ENCODE measurements around the gene AKAP8L.

AKAP8L gene

DNA sequence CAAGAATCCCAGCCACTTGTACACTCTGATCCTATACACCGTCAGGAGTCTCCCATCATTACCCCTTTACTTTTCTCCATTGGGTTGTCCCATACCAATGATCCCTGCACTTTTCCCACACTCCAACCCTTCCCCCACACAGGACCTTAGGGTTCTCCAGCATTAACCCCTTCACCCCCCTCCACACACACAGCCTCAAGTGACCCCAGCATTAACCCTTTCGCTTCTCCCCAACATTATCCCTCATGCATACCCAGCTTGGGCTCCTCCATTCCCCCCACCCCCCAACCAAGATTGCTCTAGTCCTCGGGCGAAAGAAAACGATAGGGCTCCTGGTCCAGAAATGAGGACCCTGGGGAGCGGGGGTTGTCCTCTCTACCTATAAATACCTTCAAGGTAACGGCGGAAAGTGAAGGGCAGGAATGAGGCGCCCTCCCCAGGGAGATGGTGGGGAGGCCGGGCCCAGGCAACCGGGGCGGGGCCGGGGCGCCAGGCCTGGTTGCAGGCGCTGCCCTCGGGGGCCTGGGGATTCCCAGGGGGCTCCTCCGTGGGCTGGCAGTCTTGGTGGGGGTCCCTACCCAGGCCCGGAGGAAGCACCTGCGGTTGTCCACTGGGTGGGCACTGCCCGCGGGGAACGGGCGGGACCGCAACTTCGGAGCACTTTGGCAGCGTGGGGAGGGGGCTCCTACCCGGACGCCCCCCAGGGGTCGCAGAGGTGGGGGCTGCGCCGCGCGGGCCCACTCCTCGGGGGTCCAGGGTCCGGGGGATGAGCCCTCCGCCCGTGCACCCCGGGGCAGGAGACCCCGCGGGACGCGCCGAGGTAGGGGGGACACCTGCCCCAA is 30.2 kb upstream of the AKAP8L start:
- DNase-seq (ENCODE audit: low spot score): no peak

DNA sequence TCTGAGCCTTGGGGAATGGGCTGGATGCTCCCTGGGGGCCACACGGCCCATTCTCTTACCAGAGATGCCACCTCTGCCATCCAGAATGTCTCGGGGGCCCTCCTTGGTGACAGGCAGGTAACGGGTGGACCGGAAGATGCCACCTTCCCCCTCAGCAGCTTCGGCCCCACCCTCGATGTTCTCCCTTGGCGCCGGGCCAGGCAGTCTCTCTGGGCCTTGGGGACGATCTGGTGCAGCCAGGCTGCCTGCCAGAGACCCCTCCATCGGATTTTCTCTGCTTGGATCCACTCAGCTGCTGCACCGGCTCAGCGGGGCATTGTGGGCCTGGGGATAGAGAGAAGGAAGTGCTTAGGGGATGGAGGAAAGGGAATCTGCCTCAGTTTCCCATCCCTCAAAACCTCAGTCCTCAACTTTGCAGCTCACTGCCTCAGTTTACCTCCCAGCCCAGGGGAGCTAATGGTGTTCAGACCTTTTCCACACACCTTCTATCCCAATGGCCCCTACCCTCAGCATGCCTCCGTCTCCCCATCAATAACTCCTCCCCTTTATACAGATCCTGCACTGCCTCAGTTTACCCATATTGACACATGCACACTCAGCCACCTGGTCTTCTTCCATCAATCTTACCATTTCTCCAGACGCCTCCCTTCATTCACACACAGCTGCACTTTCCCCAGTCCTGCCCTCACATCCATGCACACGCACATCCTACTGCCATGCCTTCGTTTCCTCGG is 29.4 kb upstream of the AKAP8L start:
- no peak for DNase-seq (ENCODE audit: low spot score)

DNA sequence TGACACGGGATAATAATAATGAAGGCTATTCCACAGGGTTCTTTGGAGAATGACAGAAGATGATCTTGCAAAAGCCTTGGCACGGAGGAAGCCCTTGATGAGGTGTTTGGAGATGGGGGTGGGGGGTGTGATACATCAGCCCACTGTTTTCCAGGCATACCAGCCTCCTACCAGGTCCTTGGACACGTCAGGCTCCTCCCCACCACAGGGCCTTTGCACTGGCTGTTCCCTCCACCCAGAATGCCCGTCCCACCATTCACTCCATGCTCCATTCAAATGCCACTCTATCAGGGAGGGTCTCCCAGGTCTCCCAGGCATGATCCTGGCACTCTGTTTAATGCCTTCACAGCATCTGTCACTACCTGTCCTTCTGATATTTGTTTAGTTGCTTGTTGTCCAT is 28.3 kb upstream of the AKAP8L start:
- DNase-seq (ENCODE audit: low spot score): no peak

DNA sequence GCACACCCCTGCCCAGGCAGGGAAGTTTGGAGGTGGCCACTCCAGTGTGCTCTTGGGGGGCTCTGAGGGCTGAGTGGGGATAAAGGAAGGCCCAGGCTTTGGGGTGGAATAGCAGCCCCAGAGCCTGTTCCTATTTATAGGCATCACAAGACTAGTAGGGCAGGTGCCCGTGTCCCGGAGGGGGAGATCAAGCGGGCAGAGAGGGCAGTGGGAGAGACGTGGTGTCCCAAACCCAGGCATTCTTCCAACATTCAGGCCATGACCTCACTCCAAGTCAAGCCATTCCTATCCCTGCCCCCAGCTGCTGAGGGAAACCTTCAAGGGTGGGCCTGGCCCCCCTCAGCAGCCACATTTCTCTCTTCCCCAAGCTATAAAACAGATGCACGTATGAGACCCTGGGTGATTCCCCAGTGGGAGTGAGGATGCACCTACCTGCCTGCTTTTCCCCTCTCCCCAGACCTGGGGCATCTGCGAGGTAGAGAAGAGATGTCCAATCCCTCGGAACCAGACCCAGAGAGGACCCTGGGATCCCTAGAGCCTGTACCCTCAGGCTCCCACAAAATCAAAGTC is 27.1 kb upstream of the AKAP8L start:
- DNase-seq (ENCODE audit: low spot score): no peak

DNA sequence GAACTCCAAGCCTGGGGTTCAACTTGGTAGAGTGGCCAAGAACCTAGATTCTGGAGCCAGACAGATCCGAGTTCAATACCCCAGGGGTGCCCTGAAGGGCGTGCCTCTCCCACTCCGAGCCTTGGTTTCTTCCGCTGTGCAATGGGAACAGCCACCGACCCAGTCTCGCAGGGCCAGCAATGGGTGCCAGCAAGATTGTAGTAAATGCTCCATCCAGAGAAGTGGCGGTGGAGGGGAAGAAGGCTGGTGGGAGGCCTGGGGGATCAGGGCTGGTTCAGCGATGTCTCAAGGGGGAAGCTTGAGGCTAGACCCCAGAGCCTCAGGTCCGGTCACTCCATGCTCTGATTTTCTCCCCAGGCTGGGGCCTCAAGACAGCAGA is 26.4 kb upstream of the AKAP8L start:
- DNase-seq (ENCODE audit: low spot score): no peak

DNA sequence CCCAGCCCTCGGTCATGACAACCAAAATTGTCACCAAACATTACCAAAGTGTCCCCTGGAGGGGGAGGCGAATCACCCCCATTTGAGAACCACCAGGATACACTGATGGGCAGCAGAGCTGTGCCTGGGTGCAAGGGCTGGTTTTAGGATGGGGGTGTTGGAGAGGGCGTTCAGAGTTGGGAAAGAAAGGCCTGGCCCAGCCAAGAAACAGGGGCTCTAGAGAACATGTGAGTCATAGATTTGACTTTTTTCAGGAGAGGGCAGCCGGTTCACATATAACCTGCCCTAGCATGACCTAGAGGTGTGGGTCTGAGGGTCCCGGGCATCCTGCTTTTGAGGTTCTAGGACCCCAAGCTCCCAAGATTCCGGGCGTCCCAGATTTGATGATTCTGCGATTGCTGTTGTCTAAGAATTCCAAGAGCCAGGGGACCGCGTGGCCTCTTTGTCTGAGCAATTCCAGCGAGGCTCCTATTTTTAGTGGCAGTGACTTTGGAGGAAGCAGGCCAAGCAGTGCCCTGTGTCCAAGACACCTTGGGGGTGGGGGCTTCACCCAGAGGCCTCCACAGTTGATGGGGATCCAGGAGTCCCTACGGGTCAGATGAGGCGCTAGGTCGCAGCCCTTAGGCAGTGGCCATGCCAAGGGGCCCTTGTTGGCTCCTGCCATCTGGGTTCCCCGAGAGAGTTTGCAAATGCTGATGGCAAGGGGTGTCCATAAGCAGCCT is 25.9 kb upstream of the AKAP8L start:
- no peak for DNase-seq (ENCODE audit: low spot score)

DNA sequence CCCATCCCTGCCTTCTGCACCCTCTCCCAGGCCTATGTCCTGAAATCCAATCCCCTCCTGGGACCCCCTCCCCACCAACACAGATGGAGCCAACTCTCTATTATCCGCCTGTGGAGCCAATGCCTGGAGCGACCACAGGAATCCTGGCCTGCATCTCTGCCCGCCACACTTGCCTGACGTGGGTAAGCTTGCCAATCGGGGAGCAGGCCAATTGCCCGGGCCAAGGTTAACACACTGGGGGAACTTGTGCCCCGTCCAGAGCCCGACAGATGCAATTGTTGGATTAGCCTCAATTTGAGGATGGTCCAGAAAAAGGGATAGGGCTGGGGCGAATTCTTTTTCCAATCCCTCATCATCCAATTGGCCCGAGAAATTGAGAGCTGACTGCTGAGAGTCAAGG is 25.1 kb upstream of the AKAP8L start:
- DNase-seq (ENCODE audit: low spot score): no peak

DNA sequence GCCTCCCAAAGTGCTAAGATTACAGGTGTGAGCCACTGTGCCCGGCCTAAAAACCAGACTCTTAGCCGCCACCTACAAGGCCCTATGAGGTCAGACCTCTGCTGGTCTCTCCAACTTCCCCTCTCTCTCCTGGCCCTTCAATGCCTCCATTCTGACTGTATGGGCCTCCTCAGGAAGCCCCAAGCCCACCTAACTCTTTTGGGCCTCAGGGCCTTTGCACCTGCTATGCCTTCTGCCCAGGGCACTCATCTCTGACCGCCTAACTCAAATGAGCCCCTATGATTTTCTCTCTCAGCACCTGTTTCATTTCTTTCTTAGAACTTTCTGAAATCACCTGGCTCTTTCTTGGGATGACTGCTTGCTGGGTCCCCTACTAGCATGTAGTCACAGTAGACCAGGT is 24.5 kb upstream of the AKAP8L start:
- no peak for DNase-seq (ENCODE audit: low spot score)

DNA sequence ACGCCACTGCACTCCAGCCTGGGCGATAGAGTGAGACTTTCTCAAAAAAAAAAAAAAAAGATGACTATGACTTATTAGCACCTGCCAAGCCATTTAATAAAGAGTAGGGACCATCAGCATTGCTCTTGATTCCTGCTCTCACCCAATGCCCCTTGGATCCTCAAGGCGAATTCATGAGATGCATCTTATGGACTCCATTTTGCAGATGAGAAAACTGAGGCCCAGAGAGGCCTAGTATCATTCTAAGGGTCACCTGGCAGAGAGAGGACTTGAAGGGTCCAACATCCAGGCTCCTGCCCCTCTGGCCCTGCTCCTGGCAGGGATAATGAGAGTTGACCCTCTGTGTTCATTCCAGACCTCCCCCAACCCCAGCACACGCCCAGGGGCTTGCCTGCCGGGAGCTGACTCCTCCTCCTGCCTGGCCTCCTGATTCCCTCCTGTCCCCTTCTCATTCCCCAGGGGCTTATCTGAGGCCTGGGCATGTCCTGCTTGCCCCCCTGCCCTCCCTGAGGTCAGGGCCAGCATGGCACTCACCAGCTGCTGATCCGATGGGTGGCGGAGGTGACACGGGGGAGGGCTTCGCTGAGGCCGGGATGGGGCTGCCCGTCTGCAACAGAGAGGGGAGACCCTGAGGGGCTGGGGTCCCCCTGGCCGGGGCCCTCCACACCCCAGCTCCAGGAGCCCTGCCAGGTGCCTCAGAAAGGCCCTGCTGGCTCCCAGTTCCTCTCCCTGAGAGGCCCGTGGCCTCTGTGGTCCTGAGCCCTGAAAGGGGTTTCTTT is 23.5 kb upstream of the AKAP8L start:
- no peak for DNase-seq (ENCODE audit: low spot score)

DNA sequence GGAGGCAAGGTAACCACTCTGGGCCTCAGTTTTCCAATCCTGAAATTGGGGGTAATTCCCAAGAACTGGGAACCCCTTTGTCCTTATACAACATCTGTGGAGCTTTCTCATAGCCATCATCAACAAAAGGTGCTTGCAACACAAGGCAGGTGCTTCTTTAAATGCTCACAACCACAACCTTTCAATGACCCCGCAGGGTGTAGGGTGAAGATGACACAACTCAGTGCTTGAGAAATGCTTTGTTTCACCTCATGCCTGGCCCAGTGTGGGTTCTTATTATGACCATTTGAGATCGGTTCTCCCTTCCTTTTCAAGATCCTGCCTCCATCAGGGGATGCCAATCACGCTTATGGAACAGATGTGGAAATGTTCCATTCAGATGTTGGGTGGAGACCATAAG is 22.5 kb upstream of the AKAP8L start:
- no peak for DNase-seq (ENCODE audit: low spot score)

DNA sequence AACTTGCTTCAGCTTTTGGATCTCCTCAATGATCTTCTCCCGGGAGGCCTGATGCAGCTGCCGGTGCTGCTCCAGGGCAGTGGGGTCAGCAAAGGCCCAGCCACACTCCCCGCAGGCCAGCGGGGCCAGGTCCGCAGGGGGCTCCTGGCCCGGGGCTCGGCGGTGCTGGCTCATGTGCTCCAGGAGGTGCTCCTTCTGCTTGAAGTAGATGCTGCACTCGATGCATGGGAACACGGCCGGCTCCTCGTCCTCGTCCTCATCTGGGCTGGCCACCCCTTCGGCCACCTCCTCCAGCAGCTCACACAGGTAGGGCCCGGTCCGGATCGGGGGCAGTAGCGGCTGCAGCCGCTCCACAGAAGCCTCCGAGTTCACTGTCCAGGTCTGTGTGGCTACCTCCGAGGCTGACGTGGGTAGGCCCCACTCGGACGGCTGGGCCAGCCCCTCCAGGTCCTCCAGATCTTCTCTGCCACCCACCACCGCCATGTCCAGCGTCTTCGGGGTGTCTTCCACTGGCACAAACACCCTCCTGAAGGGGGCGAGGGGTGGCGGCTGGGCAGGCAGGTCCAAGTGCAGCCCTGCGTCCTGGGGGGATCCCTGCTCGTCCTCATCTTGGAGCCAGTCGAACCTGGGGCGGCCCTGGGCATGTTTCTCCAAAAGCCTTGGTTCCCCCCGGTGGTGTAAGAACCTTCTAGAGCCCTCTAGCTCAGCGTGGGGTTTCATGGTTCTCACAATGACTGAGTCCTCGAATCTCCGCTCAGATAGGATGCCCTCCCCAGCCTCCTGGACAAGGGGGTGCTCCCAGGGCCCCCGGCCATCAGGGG is 21.2 kb upstream of the AKAP8L start:
- no peak for DNase-seq (ENCODE audit: low spot score)

DNA sequence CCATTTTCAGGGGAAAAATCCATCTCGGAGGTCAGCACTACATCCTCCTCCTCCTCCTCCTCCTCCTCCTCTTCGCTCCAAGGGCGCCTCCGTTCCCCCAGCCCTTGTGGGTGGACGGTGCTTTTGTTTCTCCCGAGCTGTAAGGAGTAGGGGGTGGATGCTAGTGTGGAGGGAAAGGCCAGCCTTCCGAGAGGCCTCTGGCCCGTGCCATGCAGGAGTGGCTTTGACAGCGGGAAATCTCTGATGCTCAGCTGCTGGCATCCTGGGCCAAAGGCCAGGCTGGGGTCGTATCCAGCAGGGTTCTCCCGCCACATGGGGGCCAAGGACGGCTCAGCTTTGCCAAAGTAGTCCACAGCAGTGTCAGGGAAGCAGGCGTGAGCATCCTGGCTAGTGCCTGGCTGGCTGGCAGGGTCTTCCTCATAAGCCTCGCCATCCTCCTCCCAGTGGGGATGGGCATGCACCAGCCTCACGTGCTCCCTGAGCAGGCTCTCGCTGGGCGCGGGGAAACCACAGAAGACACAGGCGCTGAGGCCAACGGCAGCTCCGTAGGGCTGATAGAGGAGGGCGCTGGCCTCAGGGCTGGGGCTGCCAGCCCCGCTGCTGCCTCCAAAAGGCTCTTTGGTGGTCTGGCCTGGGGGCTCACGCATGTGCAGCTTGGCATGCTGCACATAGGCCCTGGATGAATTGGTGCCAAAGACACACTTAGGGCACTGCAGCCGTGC is 20.5 kb upstream of the AKAP8L start:
- no peak for DNase-seq (ENCODE audit: low spot score)

DNA sequence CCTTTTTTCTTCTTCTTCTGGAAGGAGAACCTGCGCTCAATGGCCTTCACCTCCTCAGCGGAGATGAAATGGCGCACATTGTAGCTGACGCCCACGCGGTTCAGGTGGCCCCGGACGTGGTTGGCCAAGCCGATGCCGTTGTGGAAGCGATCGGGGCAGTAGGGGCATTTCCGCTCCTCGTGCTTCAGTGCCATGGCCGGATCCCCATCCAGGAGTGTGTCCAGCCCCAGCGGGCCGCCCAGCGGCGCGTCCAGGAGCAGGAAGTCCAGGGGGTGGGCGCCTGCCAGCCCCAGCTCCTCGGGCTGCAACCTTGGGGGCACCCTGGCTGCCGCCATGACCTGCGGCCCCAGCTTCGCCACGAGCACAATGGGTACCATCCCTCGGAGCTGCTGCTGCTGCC is 19.8 kb upstream of the AKAP8L start:
- no peak for DNase-seq (ENCODE audit: low spot score)

DNA sequence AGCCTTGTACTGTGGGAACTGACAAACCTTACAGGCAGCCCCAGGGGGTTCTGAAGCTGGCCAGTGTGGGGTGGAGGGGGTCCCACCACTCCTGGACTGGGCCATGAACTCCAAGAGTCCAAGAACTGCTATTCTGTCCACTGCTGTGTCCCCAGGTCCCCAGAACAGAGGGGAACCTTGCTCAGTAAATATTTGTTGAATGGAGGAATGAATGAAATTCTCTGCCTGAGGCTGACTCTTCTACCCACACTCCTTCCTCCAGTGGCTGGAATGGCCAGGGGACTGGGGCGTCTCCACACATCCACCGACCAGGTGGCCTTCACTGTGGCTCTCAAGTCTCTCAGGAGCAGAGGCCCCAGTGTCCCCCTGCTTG is 19.3 kb upstream of the AKAP8L start:
- DNase-seq (ENCODE audit: low spot score): no peak

DNA sequence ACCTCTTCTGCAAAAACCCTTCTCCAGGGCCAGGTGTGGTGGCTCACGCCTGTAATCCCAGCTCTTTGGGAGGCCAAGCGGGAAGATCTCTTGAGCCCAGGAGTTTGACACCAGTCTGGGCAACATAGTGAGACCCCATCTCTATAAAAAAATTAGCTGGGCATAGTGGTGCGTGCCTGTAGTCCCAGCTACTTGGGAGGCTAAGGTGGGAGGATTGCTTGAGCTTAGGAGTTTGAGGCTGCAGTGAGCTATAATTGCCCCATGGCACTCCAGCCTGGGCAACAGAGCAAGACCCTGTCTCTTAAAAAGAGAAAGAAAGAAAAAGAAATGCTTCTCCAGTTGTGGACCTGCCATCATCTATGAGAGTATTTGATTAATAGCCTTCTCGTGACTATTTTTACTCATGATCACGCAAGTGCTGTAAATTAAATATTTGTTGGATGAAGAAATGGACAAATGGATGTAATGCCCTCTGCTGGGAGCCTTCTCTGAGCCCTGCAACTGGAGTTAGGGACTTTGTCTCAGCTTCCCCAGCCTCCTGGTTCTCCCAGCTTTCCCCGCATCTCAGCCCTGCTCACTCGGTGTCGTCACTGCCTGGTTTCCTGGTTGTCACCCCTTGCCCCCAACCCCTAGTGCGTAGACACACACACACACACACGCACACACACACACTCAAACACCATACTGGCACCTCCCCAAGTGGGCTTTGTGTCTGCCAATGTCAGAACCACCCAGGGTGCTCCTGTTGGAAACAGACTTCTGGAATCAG is 18.8 kb upstream of the AKAP8L start:
- peak; percentile 80 for DNase-seq (ENCODE audit: low spot score)

DNA sequence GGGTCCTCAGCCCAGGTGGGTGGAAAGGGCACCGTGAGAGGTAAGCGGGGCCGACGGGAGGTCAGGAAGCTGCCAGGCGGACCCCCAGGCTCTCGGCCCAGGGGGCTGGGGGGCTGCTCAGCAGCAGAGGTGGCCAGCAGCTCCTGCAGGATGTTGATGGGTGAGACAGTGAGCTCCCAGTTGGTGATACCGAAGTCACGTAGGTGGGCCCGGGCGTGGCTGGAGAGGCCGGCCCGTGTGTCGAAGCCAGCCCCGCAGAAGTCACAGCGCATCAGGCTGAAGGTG is 18.0 kb upstream of the AKAP8L start:
- no peak for DNase-seq (ENCODE audit: low spot score)

DNA sequence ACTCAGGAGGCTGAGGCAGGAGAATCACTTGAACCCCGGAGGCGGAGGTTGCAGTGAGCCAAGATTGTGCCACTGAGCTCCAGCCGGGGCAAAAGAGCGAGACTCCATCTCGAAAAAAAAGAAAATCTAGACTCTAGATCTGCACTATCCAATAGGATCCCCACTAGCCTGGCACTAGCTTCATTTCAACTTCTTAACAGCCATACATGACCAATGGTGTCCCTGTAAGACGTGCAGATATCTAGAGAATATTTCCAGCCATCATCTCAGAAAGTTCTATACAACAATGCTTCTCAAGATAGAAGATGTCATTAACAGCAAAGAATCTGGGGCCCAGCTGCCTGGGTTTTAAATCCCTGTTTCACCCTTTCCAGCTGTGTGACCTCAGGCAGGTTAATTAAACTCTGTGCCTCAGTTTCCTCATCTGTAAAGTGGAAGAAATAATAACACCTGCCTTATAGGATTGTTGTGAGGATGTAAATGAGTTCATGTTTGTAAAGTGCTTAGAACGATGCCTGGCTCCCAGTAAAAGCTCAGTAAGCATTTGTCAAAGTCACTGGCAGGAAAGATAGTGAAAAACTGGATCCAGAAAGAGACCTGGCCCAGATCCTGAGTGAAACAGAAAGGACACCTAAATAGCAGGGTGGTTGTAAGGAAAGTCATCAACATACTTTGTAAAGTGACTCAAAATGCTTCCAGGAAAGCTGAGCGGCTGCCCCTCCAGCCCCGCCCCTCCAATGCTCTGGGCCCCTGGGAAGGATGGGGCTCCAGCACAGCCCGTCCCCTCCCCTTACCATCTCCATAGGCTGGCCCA is 17.4 kb upstream of the AKAP8L start:
- DNase-seq (ENCODE audit: low spot score): no peak

DNA sequence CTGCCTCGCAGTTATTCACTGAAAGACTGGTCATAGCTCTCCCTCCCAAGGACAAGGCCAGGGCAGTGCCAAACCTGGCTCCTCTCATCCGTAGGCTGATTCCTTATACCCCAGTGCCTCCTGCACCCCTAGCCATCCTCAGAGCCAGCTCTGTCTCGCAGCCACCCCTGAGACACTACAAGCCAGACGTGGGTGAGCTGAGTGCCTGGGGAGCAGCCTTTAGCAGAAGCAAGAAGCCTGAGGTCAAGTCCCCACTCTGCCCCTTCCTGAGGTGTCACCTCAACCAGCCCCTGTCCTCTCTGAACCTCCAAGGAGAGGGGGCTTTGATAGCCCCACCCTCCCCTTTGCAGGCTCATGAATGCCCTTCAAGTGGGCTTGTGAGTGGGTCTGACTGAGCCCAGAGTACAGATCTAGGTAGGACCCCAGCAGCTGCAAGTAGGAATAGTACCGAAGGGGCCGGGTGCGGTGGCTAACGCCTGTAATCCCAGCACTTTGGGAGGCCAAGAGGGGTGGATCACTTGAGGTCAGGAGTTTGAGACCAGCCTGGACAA is 14.8 kb upstream of the AKAP8L start:
- DNase-seq (ENCODE audit: low spot score): no peak
